Measurements from ENCODE around the gene RCOR2. TPM values are rescaled to one million over a fixed set of nuclear protein-coding genes. Genes with fewer than 3 reads are reported as not detected.

The RCOR2 gene
- total RNA-seq, 1 donor from 2014 or later, result 108 TPM

DNA sequence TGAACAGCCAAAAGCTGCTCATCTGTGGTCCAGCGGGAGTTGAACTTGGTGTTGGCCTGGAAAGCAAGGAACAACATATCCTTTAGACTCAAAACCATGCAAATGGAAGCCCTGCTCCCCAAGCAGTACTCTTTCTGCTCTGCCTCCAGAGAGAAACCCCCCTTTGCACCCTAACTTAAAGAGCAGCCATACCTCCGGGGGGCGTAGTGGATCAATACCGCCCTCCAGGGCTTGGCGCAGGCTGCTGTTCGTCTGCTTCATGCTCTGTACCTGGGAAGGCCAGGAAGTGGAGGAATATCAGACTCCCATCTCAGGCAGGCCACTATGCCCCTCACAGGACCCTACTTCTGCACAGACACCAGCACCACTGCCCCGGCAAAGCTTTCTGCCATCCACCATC, 4.3 kb downstream of the RCOR2 start:
- no peak overlapping the region for H3K27ac Mint-ChIP-seq (ENCODE audit: unreplicated experiment)
- no peak for DNase-seq (ENCODE audit: low read depth, low spot score)
- peaks cover 37% of the 10 kb centered on the region for H3K4me1 Mint-ChIP-seq
- peaks cover 5% of the 10 kb centered on the region for H3K36me3 Mint-ChIP-seq (ENCODE audit: low read depth)
- no peaks in the 10 kb centered on the region for H3K9me3 Mint-ChIP-seq
- H3K4me3 Mint-ChIP-seq, result peak overlapping the region; percentile 84
- peaks cover 12% of the 10 kb centered on the region for H3K27me3 Mint-ChIP-seq (ENCODE audit: low read depth)
- TF ChIP-seq, protein P1, sequence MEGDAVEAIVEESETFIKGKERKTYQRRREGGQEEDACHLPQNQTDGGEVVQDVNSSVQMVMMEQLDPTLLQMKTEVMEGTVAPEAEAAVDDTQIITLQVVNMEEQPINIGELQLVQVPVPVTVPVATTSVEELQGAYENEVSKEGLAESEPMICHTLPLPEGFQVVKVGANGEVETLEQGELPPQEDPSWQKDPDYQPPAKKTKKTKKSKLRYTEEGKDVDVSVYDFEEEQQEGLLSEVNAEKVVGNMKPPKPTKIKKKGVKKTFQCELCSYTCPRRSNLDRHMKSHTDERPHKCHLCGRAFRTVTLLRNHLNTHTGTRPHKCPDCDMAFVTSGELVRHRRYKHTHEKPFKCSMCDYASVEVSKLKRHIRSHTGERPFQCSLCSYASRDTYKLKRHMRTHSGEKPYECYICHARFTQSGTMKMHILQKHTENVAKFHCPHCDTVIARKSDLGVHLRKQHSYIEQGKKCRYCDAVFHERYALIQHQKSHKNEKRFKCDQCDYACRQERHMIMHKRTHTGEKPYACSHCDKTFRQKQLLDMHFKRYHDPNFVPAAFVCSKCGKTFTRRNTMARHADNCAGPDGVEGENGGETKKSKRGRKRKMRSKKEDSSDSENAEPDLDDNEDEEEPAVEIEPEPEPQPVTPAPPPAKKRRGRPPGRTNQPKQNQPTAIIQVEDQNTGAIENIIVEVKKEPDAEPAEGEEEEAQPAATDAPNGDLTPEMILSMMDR (conservative IDR thresholded peaks at IDR 0.05), result no peak

DNA sequence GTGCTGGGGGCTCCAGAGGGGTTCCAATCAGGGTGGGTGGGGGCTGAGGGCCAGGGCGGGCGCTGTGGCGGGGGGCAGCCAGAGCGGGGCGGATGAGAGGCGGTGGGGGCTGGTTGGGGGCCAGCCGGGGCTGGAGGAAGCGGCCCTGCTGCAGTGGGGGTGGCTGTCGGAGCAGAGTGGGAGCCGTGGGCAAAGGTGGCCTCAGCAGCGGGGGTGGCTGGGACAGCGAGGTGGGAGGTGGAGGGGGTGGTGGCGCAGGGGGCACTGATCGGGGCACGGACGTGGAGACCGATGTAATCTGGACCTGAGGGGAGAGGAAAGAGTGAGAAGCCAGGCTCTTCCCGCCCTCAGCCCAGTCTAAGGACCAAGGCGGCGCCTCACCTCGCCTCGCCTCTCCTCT, 5.1 kb downstream of the RCOR2 start:
- DNase-seq (ENCODE audit: low read depth, low spot score), result no peak
- Mint-ChIP-seq H3K27me3 (ENCODE audit: low read depth) (peaks cover 10% of the 10 kb centered on the region), H3K4me1 (peaks cover 41% of the 10 kb centered on the region), H3K9me3 (no peaks in the 10 kb centered on the region), H3K36me3 (ENCODE audit: low read depth) (peaks cover 5% of the 10 kb centered on the region), H3K27ac (ENCODE audit: unreplicated experiment) (peak overlapping the region; percentile 78), H3K4me3 (peak overlapping the region; percentile 92)
- TF ChIP-seq, protein P1 (conservative IDR thresholded peaks at IDR 0.05), result no peak

DNA sequence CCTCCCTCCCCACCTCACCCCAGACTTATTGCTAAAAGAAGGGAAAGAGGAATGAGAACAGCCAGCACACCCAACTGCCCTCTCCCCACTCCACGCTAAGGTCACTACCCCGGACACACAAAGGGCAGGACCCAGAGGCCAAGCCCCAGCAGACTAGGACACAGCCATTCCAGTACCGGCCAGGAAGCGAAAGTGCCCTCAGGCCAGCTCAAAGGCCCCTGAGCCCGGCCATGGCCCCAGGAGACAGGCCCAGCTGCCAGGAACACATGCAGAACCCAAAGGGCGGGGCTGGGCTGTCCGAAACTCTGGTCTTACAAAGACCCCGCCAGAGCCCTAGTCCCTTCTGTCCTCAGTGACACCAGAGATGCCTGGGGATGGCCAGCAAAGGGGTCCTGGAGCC, 5.5 kb downstream of the RCOR2 start:
- Mint-ChIP-seq H3K36me3 (ENCODE audit: low read depth) (peaks cover 5% of the 10 kb centered on the region), H3K9me3 (no peaks in the 10 kb centered on the region), H3K4me1 (peaks cover 43% of the 10 kb centered on the region), H3K4me3 (peak overlapping the region; percentile 92), H3K27me3 (ENCODE audit: low read depth) (peaks cover 10% of the 10 kb centered on the region), H3K27ac (ENCODE audit: unreplicated experiment) (no peak overlapping the region)
- TF ChIP-seq, protein P1 (conservative IDR thresholded peaks at IDR 0.05), result no peak
- DNase-seq (ENCODE audit: low read depth, low spot score), result peak; percentile 53

DNA sequence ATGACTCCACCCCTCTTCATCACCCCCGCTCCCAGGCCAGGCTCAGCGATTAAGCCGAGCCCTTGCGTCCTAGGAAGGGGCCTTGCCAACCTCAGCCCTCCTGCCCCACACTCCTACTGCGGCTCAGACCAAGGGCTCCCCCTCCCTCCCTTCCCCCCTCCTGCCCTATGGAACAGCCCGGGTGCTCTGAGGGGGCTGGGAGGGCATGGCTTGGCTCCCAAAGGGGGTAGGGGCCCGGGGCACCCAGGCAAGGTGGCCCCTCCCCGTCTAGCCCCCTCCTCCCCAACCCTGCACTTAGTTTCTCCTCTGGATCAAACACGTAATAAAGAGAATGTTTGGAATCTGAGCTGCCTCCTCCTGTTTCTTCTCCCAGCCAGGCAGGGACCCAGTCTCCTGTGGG, 6.3 kb downstream of the RCOR2 start:
- Mint-ChIP-seq H3K27me3 (ENCODE audit: low read depth) (peaks cover 10% of the 10 kb centered on the region), H3K36me3 (ENCODE audit: low read depth) (peaks cover 5% of the 10 kb centered on the region), H3K9me3 (no peaks in the 10 kb centered on the region), H3K27ac (ENCODE audit: unreplicated experiment) (no peak overlapping the region), H3K4me1 (peaks cover 43% of the 10 kb centered on the region), H3K4me3 (peak overlapping the region; percentile 59)
- TF ChIP-seq, protein P1 (conservative IDR thresholded peaks at IDR 0.05), result no peak
- no peak for DNase-seq (ENCODE audit: low read depth, low spot score)

DNA sequence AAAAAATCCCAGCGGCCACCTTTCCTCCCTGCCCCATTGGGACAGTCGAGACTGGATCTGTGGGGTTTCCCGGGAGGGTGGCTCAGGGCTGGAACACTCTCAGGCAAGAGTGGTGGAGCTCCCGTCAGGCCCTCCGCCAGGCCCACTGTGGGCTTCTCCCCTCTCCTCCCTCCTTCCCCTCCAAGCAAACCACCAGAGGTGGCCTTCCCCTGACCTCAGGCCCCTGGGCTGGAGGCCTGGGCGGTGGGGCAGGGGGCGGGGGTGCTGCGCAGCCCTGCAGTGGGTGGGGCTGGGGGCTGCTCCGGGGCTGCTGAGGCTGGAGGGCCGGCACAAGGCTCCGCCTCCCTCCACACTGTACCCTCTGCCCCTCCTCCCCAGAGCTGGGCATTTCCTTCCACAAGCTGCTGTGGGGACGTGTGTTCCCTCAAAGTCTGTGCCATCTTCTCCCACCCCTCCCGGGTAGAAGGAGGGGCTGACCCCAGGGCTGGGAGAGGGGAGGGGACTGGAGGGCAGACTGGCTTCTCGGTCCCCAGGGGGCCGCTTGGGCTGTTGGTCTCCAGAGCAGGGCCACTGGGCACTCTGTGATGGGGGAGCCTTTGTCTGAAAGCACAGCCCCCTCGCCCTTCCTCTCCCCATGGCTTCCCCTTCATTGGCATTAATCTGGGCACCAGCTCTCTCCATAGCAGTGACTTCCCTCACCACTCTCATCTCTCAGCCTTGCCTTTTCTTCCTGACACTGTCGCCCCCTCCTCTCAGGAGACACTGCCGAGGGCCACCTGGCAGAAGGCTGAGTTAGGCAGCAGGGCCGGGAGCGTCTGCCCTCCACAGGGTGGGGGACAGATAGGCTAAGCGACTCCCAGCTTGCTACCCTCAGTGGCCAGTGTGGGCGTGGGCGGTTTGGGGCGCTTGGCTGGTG, 7.1 kb downstream of the RCOR2 start:
- TF ChIP-seq, protein P1 (conservative IDR thresholded peaks at IDR 0.05), result no peak
- Mint-ChIP-seq H3K27me3 (ENCODE audit: low read depth) (peaks cover 10% of the 10 kb centered on the region), H3K27ac (ENCODE audit: unreplicated experiment) (peak overlapping the region; percentile 57), H3K36me3 (ENCODE audit: low read depth) (peaks cover 7% of the 10 kb centered on the region), H3K4me1 (peaks cover 39% of the 10 kb centered on the region), H3K9me3 (no peaks in the 10 kb centered on the region), H3K4me3 (peak overlapping the region; percentile 72)
- DNase-seq (ENCODE audit: low read depth, low spot score), result peak; percentile 58

All from neural crest cell (in vitro differentiated cells).